GM06990 (cell line): ENCODE measurements around the gene CYP11A1.

Experiments
- DNase-seq: peaks from one replicate; pipeline ENCODE4 v3.0.0-alpha.2; 2011; ENCODE audit not compliant: insufficient read length; ENCODE audit errors: extremely low read depth
- H3K27me3 ChIP-seq: replicated peaks from 2 replicates; pipeline ENCODE4 v1.6.0; 2011; ENCODE audit warnings: low read length; ENCODE audit not compliant: control insufficient read depth, insufficient read depth
- H3K36me3 ChIP-seq: 2 replicates; pipeline ENCODE4 v1.5.1; 2011; ENCODE audit warnings: low read length; ENCODE audit not compliant: control insufficient read depth, insufficient read depth
- H3K4me3 ChIP-seq: replicated peaks from 2 replicates; pipeline ENCODE4 v1.5.1; 2011; ENCODE audit warnings: low read depth, mild to moderate bottlenecking, control low read depth, low read length
- CTCF ChIP-seq: IDR thresholded peaks from 2 replicates; pipeline ENCODE4 v1.5.1; 2011; ENCODE audit warnings: low read length, control low read depth, mild to moderate bottlenecking, inconsistent platforms; ENCODE audit not compliant: insufficient read depth, poor library complexity, severe bottlenecking

The CYP11A1 gene

GRCh38 chr15:74388363-74388951 is 21.0 kb upstream of the CYP11A1 start:
- Histone ChIP-seq H3K4me3 (no peak overlapping the region), H3K36me3 (0 out of 2 replicates have a peak, but pooled peaks cover 1% of the 10 kb centered on the region), H3K27me3 (no peaks in the 10 kb centered on the region)
- TF ChIP-seq CTCF, result no peak
- no peak for DNase-seq

GRCh38 chr15:74387621-74388362 is 20.3 kb upstream of the CYP11A1 start:
- Histone ChIP-seq H3K4me3 (no peak overlapping the region), H3K27me3 (no peaks in the 10 kb centered on the region), H3K36me3 (no peaks in the 10 kb centered on the region)
- no peak for DNase-seq
- TF ChIP-seq CTCF, result no peak

GRCh38 chr15:74387141-74387541 is 19.7 kb upstream of the CYP11A1 start:
- Histone ChIP-seq H3K36me3 (no peaks in the 10 kb centered on the region), H3K4me3 (no peak overlapping the region), H3K27me3 (no peaks in the 10 kb centered on the region)
- DNase-seq, result no peak
- no peak for TF ChIP-seq CTCF

GRCh38 chr15:74386496-74387140 is 19.2 kb upstream of the CYP11A1 start:
- Histone ChIP-seq H3K36me3 (no peaks in the 10 kb centered on the region), H3K27me3 (no peaks in the 10 kb centered on the region), H3K4me3 (no peak overlapping the region)
- TF ChIP-seq CTCF, result no peak
- DNase-seq, result no peak

GRCh38 chr15:74385733-74386132 is 18.3 kb upstream of the CYP11A1 start:
- H3K4me3 ChIP-seq, result no peak overlapping the region
- no peaks in the 10 kb centered on the region for H3K36me3 ChIP-seq
- DNase-seq, result no peak
- TF ChIP-seq CTCF, result no peak
- H3K27me3 ChIP-seq, result no peaks in the 10 kb centered on the region
